CD14-positive monocyte (primary cell): ENCODE results near the gene COG7. TPM values are rescaled to one million over a fixed set of nuclear protein-coding genes. Genes with fewer than 3 reads are reported as not detected.
A peak's percentile ranks its signal among the peaks of the same experiment; 100 is the strongest.

Experiments used
- DNase-seq, 3 donors: peaks; one replicate each; pipeline ENCODE4 v3.0.0-alpha.2; 2011 to 2022
- H2AFZ ChIP-seq: 2 replicates; pipeline ENCODE4 v1.6.0; 2012; ENCODE audit warnings: mild to moderate bottlenecking, low read depth, low read length, inconsistent platforms; ENCODE audit not compliant: insufficient read depth, poor library complexity, severe bottlenecking
- H3K27ac ChIP-seq, 2 donors: 1 replicate in 1 of 2; 2 replicates in 1 of 2; pipeline ENCODE4 v1.5.1; 2012 to 2013; ENCODE audit warnings: low read length in 2 of 2, control low read depth in 1 of 2, inconsistent platforms in 1 of 2, low read depth in 1 of 2, mild to moderate bottlenecking in 1 of 2
- H3K27me3 ChIP-seq, 2 donors: one replicate each; pipeline versions ENCODE4 v1.6.0 to v1.6.1; 2011 to 2013; ENCODE audit warnings: low read length in 2 of 2; ENCODE audit not compliant: control insufficient read depth in 2 of 2, insufficient read depth in 2 of 2
- H3K36me3 ChIP-seq, 2 donors: replicated peaks in 1 of 2; 1 replicate in 1 of 2; 2 replicates in 1 of 2; pipeline versions ENCODE4 v1.5.1 to v1.6.1; 2012 to 2013; ENCODE audit warnings: low read length in 2 of 2, control low read depth in 1 of 2, inconsistent platforms in 1 of 2, mild to moderate bottlenecking in 1 of 2; ENCODE audit not compliant: insufficient read depth in 2 of 2, control insufficient read depth in 1 of 2
- H3K4me1 ChIP-seq, 2 donors: 1 replicate in 1 of 2; 2 replicates in 1 of 2; pipeline versions ENCODE4 v1.5.1 to v1.6.1; 2012 to 2013; ENCODE audit warnings: low read length in 2 of 2, control low read depth in 1 of 2, inconsistent platforms in 1 of 2, mild to moderate bottlenecking in 1 of 2, moderate library complexity in 1 of 2; ENCODE audit not compliant: insufficient read depth in 2 of 2, control insufficient read depth in 1 of 2
- H3K4me2 ChIP-seq: replicated peaks from 2 replicates; pipeline ENCODE3; 2012; ENCODE audit warnings: low read length, moderate library complexity, mild to moderate bottlenecking; ENCODE audit not compliant: poor library complexity, severe bottlenecking; ENCODE audit errors: extremely low read depth
- H3K4me3 ChIP-seq, 3 experiments: fragments of 200-600 bp in 1 of 3; sonication (generic) in 1 of 3; replicated peaks in 1 of 3; 1 replicate in 2 of 3; 2 replicates in 1 of 3; pipeline ENCODE4 v1.5.1; 2011 to 2013; ENCODE audit warnings: low read length in 3 of 3, mild to moderate bottlenecking in 3 of 3, control low read depth in 2 of 3, low read depth in 2 of 3, inconsistent platforms in 1 of 3, moderate library complexity in 1 of 3
- H3K79me2 ChIP-seq: 2 replicates; pipeline ENCODE4 v1.6.0; 2012; ENCODE audit warnings: mild to moderate bottlenecking, control low read depth, inconsistent platforms, low read length, moderate library complexity; ENCODE audit not compliant: insufficient read depth
- H3K9ac ChIP-seq: 2 replicates; pipeline ENCODE4 v1.6.0; 2017; ENCODE audit warnings: low read length, mild to moderate bottlenecking; ENCODE audit not compliant: insufficient read depth, poor library complexity, severe bottlenecking
- H3K9me3 ChIP-seq, 2 donors: replicated peaks in 1 of 2; 1 replicate in 1 of 2; 2 replicates in 1 of 2; pipeline versions ENCODE4 v1.5.1 to v1.6.1; 2012 to 2013; ENCODE audit warnings: low read length in 2 of 2, control low read depth in 1 of 2; ENCODE audit not compliant: control insufficient read depth in 1 of 2, insufficient read depth in 1 of 2
- H4K20me1 ChIP-seq: 2 replicates; pipeline ENCODE4 v1.6.0; 2012; ENCODE audit warnings: mild to moderate bottlenecking, low read length, control low read depth, moderate library complexity; ENCODE audit not compliant: insufficient read depth
- H3K27ac Mint-ChIP-seq, 7 donors: one replicate each; pipeline ENCODE4 v1.8.0; 2020; ENCODE audit warnings: mild to moderate bottlenecking in 7 of 7, mixed read lengths in 7 of 7, moderate library complexity in 6 of 7, inconsistent platforms in 2 of 7
- H3K27me3 Mint-ChIP-seq, 3 donors: one replicate each; pipeline ENCODE4 v1.8.0; 2021 to 2022; ENCODE audit warnings: low read depth in 3 of 3, mild to moderate bottlenecking in 3 of 3, mixed read lengths in 3 of 3, moderate library complexity in 3 of 3, inconsistent platforms in 1 of 3
- H3K36me3 Mint-ChIP-seq, 2 donors: one replicate each; pipeline ENCODE4 v1.8.0; 2020; ENCODE audit warnings: mixed read lengths in 2 of 2, inconsistent platforms in 1 of 2, mild to moderate bottlenecking in 1 of 2
- H3K4me1 Mint-ChIP-seq: one replicate; pipeline ENCODE4 v1.8.0; 2020; ENCODE audit warnings: mild to moderate bottlenecking, mixed read lengths
- H3K4me3 Mint-ChIP-seq, 2 donors: one replicate each; pipeline ENCODE4 v1.8.0; 2020; ENCODE audit warnings: mild to moderate bottlenecking in 2 of 2, mixed read lengths in 2 of 2, moderate library complexity in 1 of 2
- H3K9me3 Mint-ChIP-seq, 7 donors: one replicate each; pipeline ENCODE4 v1.8.0; 2020 to 2022; ENCODE audit warnings: mixed read lengths in 7 of 7, mild to moderate bottlenecking in 6 of 7, moderate library complexity in 6 of 7, inconsistent platforms in 2 of 7
- CTCF ChIP-seq: fragments of 200-600 bp; IDR thresholded peaks from one replicate; pipeline ENCODE4 v1.8.0; 2022; ENCODE audit warnings: antibody characterized with exemption, mild to moderate bottlenecking
- WGBS: methylation state at CpG from one replicate; pipeline ENCODE4 v1.1.5; 2013; ENCODE audit warnings: missing lambda C conversion rate; ENCODE audit not compliant: insufficient coverage; 5-methylcytosine and 5-hydroxymethylcytosine counted together
- intact Hi-C, 2 donors: fragments of 100-400 bp; cut with micrococcal nuclease; formaldehyde crosslinking; loops; one replicate each; pipeline versions ENCODE4 v1.15.0 to v1.15.1; 2023
- polyA plus RNA-seq, 3 donors: library from polyadenylated mRNA; depleted of rRNA in 1 of 3; unstranded in 2 of 3; stranded (reverse) in 1 of 3; fragments of 300-500 nt in 2 of 3; fragments of >200 nt in 1 of 3; fragmentation: Illumina TruSeq in 2 of 3; gene quantifications; 1 replicate in 2 of 3; 2 replicates in 1 of 3; pipeline ENCODE4 v1.2.3, GENCODE V29; 2012 to 2021

The COG7 gene
- polyA plus RNA-seq, 3 donors: 6.6 to 28.8 (median 8.0) TPM

DNA sequence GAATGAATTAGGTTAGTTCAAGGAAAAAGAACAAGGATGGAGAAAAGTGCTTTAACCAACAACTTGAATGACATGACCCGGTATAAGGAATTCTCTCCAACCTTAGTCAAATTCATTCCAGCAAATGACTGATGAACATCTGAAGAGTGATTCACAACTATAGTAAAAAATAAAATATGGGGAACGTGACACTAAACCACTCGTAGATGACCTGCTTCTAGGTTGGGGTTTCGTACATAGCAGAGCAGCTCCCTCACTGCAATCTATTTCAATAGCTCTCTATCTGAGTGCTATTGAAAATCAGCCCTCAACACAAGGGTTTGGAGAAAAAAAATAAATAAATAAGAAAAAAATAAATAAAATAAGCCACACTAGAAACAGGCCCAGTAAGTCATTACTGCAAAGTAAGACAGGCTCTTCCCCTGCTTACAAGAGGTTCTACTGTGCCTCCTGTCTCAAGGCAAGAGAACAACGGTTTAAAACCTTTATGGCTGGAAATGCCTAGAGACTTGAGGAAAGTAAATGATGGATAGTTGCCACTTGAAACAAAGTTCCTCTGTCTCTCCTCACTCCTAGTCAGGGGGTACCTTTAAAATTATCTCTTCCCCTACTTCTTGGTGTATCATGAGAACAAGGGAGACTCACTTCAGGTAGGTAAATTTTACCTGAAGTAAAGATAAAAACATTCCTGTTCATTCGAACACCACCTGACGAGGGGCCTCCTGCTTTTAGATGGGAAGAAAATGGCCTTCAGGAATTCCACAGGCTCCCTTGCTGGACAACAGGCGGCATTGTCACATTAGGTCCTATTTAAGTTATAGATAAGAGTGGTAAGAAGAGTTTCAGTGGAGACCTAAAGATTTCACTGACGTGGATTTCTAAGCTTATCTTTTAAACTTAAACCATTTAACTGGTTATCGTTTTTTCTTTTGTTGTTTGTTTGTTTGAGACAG is 20.5 kb downstream of the COG7 start:
- Histone ChIP-seq H3K9ac (no peak overlapping the region), H2AFZ (no peak overlapping the region), H3K79me2 (no peaks in the 10 kb centered on the region), H3K27me3 (no peaks in the 10 kb centered on the region), H3K9me3 (no peaks in the 10 kb centered on the region), H3K27ac (no peak overlapping the region), H3K4me2 (no peak overlapping the region), H3K36me3 (peaks cover 27 to 66% of the 10 kb centered on the region in 2 donors), H3K4me3 (no peak overlapping the region), H3K4me1 (peaks cover 9 to 12% of the 10 kb centered on the region in 2 donors), H4K20me1 (peaks cover 4% of the 10 kb centered on the region)
- Mint-ChIP-seq H3K27ac (no peak overlapping the region), H3K27me3 (no peaks in the 10 kb centered on the region), H3K36me3 (peaks cover 48 to 67% of the 10 kb centered on the region in 2 donors), H3K9me3 (no peaks in the 10 kb centered on the region), H3K4me1 (peaks cover 13% of the 10 kb centered on the region), H3K4me3 (no peak overlapping the region)
- intact Hi-C loops: loop anchor here (5.0 to 10.0 kb wide), 2 partner anchors 535 to 538 kb away; no protein-coding TSS in a partner anchor
- 100% methylated on average over 1 of the region's 10 CpGs for WGBS
- peak; percentile 33 for TF ChIP-seq CTCF
- DNase-seq: no peak

DNA sequence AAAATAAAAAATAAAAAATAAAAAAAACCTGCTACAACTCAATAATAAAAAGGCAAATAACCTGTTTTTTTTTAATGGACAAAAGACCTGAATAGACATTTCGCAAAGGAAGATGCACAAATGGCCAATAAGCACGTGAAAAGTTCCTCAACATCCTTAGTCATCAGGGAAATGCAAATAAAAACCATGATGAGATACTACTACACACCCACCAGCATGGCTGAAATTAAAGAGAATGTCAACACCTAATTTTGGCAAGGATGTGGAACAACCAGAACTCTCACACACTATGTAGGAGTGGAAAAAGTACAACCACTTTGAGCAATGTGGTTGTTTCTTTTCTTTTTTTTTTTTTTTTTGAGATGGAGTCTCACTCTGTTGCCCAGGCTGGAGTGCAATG is 24.6 kb downstream of the COG7 start:
- Histone ChIP-seq H3K27ac (no peak overlapping the region), H3K79me2 (no peaks in the 10 kb centered on the region), H3K4me1 (no peaks in the 10 kb centered on the region), H3K4me3 (no peak overlapping the region), H3K36me3 (peaks cover 30 to 72% of the 10 kb centered on the region in 2 donors), H3K9ac (no peak overlapping the region), H3K9me3 (no peaks in the 10 kb centered on the region), H3K4me2 (no peak overlapping the region), H2AFZ (no peak overlapping the region), H4K20me1 (no peaks in the 10 kb centered on the region), H3K27me3 (no peaks in the 10 kb centered on the region)
- H3K9me3 Mint-ChIP-seq: no peaks in the 10 kb centered on the region
- no peaks in the 10 kb centered on the region for H3K4me1 Mint-ChIP-seq
- H3K27ac Mint-ChIP-seq: no peak overlapping the region
- no peak for TF ChIP-seq CTCF
- H3K36me3 Mint-ChIP-seq: peaks cover 55 to 74% of the 10 kb centered on the region in 2 donors
- no peak for DNase-seq
- no peaks in the 10 kb centered on the region for H3K27me3 Mint-ChIP-seq
- intact Hi-C loops: no loop called here
- WGBS: 66% methylated on average over 2 of the region's 2 CpGs
- no peak overlapping the region for H3K4me3 Mint-ChIP-seq
